Ectodermal cell (in vitro differentiated cells): ENCODE measurements around the gene XXYLT1.

Experiments
- H3K27ac ChIP-seq: 2 replicates; pipeline ENCODE4 v1.7.0; 2013; ENCODE audit warnings: mild to moderate bottlenecking, low read depth, low read length; ENCODE audit not compliant: insufficient read depth, poor library complexity, severe bottlenecking
- H3K27me3 ChIP-seq: 2 replicates; pipeline ENCODE4 v1.7.0; 2013; ENCODE audit warnings: mild to moderate bottlenecking, low read length; ENCODE audit not compliant: insufficient read depth, control insufficient read depth, poor library complexity, severe bottlenecking
- H3K36me3 ChIP-seq: one replicate; pipeline ENCODE4 v1.7.0; 2013; ENCODE audit warnings: low read length; ENCODE audit not compliant: control insufficient read depth, insufficient read depth
- H3K4me1 ChIP-seq: one replicate; pipeline ENCODE4 v1.7.0; 2013; ENCODE audit warnings: low read length; ENCODE audit not compliant: control insufficient read depth, insufficient read depth
- H3K4me3 ChIP-seq: 2 replicates; pipeline ENCODE4 v1.7.0; 2013; ENCODE audit warnings: low read depth, low read length, control low read depth; ENCODE audit not compliant: insufficient read depth
- H3K9me3 ChIP-seq: 2 replicates; pipeline ENCODE4 v1.7.0; 2013; ENCODE audit warnings: mild to moderate bottlenecking, low read length, moderate library complexity; ENCODE audit not compliant: control insufficient read depth
- WGBS, 2 experiments: methylation state at CpG; one replicate each; pipeline ENCODE4 v1.1.7; 2013; ENCODE audit warnings: missing lambda C conversion rate in 2 of 2; 5-methylcytosine and 5-hydroxymethylcytosine counted together

Gene XXYLT1

DNA sequence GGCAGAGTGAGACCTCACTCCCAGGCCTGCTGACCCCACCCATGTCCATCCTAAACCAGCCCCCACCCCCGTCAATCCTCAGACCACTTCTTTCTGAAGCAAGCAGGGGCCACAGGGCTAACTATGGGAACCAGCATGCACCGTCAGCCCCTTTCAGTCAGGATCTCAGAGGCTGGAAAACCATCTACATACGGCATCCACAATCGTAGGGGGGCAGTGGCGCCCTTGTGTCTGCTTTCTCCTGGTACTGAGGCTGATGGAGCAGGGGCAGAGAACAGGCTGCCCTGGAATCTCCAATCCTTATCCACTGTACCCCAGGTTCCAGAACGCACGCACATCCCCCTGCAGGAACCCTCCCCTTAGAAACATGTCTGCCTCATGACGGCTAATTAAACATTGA is 56.6 kb downstream of the XXYLT1 start:
- Histone ChIP-seq H3K27me3 (no peaks in the 10 kb centered on the region), H3K36me3 (no peaks in the 10 kb centered on the region), H3K27ac (no peak overlapping the region), H3K4me3 (no peak overlapping the region), H3K4me1 (peaks cover 7% of the 10 kb centered on the region), H3K9me3 (no peaks in the 10 kb centered on the region)
- WGBS, 2 experiments, result 86 to 88% methylated on average over 8 of the region's 8 CpGs

DNA sequence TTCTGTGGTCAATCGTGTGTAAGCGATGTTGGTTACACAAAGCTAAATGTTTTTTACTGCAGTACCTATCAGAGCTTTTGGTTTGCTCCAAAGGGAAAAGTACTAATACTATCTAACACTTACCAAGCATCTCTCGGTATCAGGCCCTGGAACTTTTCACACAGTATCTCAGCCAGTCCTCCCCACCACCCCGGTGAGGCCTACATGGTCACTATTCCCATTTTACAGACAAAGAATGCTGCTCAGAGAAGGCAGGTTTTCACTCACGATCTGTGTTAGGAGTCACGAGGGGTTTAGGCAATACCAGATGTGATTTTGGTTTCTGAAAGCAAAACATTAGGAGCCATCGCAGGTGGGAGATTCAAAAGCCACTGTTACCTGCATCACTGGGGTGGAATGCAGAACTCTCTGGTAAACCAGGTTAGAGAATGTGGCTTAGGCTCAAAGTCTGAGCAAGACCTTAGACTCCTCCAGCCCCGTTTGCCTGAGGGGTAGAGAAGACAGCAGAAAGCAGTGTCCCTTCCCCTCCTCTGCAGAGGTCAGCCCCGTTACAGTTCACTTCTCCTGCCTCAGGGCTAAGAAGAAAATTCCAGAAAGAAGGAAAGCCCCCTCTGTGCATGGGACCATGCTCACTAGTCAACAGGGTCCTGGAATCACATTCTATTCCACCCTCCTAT is 57.2 kb downstream of the XXYLT1 start:
- WGBS, 2 experiments, result 81 to 93% methylated on average over 8 to 9 of the region's 9 CpGs
- Histone ChIP-seq H3K27ac (no peak overlapping the region), H3K36me3 (no peaks in the 10 kb centered on the region), H3K4me3 (no peak overlapping the region), H3K4me1 (peaks cover 7% of the 10 kb centered on the region), H3K27me3 (no peaks in the 10 kb centered on the region), H3K9me3 (no peaks in the 10 kb centered on the region)

DNA sequence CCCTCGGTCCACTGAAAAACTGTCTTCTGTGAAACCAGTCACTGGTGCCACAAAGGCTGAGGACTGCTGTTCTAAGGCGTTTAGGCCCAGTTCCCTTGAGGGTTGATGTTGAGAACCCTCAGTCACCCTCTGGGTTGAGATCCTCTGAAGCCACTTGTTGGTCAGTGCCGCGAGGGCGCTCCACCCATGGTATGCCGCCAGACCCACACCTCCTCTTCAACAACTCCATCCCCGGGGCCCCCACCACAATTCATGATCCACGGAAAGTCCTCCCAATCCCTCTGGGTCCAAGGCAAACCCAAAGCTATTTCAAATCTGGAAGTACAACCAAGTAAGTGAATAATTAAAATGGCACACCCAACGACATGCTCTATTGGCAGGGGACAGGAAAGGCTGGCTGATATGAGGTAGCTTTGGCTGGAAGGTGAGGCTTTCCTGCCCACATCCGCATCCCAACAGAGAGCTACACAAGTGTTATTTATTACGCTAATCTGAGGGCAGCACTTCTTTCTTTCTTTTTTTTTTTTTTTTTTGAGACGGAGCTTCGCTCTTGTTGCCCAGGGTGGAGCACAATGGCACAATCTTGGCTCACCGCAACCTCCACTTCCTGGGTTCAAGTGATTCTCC is 58.1 kb downstream of the XXYLT1 start:
- no peaks in the 10 kb centered on the region for H3K36me3 ChIP-seq
- H3K9me3 ChIP-seq, result no peaks in the 10 kb centered on the region
- H3K4me1 ChIP-seq, result peaks cover 12% of the 10 kb centered on the region
- H3K4me3 ChIP-seq, result no peak overlapping the region
- H3K27ac ChIP-seq, result no peak overlapping the region
- no peaks in the 10 kb centered on the region for H3K27me3 ChIP-seq
- WGBS, 2 experiments, result 93 to 94% methylated on average over 13 to 14 of the region's 14 CpGs

DNA sequence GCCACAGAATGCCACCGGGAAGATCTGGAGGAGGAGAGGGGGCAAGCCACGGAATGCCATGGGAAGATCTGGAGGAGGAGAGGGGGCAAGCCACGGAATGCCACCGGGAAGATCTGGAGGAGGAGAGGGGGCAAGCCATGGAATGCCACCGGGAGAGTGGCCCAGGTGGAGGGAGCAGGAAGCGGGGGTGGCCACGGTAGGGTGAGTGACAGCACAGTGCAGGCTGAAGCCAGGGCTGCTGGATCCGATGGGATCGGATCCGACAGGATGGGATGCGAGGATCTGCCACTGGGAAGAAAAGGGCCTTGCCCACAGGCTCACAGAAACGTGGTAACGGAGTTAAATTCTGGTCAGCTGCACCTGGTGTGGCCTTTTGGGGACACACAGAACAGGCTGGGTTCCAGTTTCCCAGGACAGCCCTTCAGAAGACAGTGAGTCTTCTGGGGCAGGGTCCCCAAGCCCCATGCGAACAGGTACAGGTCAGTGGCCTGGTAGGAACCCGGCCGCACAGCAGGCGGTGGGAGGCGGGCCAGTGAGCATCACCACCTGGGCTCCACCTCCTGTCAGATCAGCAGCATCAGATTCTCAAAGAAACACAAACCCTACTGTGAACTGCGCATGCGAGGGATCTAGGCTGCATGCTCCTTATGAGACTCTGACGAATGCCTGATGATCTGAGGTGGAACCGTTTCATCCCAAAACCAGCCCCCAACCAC is 58.8 kb downstream of the XXYLT1 start:
- Histone ChIP-seq H3K9me3 (no peaks in the 10 kb centered on the region), H3K4me3 (no peak overlapping the region), H3K27ac (no peak overlapping the region), H3K4me1 (peaks cover 13% of the 10 kb centered on the region), H3K27me3 (no peaks in the 10 kb centered on the region), H3K36me3 (no peaks in the 10 kb centered on the region)
- 93 to 94% methylated on average over 22 of the region's 22 CpGs for WGBS, 2 experiments

DNA sequence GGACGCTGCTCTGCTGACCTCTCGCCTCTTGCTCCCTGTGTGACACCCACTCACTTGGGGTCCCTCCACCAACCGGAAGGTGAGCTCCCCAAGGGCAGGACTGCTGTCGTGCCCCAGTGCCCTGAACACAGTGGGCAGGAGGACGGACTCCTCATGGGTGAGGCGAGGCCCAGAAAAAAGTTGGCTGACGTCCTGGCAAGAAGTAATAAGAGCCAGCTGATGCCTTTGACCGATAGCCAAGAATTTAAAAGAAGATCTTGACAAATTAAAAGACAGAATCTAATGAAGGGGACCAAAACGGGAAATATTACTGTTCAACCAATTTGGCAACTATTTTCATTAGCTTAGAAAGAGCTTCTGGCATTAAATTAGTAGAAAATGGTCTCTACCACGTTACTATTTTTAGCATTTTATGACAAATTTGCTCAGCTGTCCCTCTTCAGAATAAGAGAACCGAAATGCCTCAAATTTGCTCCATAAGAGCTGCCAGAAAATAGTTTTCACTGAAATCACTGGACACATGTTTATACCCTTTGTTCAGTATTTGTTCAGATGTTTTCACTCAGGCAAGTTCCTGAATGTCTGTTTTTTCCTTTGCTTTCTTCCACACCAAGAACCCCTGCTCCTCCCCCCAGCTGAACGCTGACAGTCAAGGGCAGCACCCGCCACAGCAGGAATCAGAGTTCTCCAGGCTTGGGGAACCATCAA is 60.5 kb downstream of the XXYLT1 start:
- peaks cover 13% of the 10 kb centered on the region for H3K4me1 ChIP-seq
- 86% methylated on average over 13 of the region's 13 CpGs for WGBS, 2 experiments
- H3K27ac ChIP-seq, result peak overlapping the region; percentile 23
- H3K36me3 ChIP-seq, result no peaks in the 10 kb centered on the region
- H3K27me3 ChIP-seq, result no peaks in the 10 kb centered on the region
- H3K9me3 ChIP-seq, result no peaks in the 10 kb centered on the region
- no peak overlapping the region for H3K4me3 ChIP-seq

DNA sequence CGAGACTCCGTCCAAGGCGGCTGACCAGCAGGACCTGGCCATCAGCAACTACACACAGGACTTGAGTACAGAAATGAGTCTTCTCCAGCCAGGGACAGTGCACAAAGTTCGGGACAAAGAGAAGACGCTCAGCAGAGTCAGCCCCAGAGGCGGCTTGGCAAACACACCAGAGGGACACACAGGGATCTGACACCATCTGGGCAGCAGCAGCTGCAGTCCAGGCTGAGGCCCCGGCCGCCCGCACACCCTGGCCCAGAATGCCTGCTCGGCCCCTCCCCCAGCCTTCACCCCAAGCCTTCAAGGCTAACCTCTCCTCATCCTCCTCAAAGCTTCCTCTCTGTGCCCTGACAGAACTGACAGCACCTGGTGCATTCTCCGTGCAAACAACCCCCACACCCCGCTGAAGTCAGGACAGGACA is 61.1 kb downstream of the XXYLT1 start:
- WGBS, 2 experiments, result 81% methylated on average over 12 of the region's 12 CpGs
- Histone ChIP-seq H3K27ac (peak overlapping the region; percentile 23), H3K4me3 (no peak overlapping the region)

DNA sequence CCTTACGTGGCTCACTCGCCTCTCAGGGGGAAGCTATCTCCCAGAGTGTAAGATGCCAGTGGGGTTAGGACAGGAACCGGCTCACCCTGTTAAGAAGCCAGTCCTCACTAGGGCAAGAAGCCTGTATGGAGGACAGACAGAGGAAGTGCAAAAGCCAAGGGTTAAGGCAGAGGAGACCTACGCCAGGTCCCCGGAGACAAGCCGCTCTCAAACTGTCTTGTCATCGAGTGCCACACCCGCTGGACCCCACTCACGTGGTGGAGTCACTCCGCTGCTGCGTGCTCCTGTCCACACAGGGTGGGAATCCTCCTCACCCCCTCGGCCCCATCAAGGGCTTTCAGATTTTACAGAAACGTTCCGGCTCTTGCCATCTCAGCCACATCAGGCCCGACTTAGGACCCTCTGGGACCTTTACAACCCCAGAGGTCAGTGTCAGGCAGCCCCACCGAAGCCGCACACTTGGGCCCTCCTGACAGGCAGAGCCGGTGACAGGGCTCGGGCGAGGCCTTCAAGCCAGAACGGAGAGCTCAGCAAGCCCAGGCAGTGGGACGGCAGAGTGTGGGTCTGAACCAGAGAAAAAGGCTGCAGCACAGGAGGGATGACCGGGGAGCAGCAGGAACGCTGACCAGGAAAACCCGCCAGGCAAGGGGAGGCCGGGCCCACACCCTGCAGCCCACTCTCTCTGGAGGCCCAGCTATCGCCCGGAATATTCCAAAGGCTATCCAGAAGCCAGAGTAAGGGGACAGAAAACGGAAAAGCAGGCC is 61.7 kb downstream of the XXYLT1 start:
- Histone ChIP-seq H3K36me3 (no peaks in the 10 kb centered on the region), H3K27me3 (no peaks in the 10 kb centered on the region), H3K9me3 (no peaks in the 10 kb centered on the region), H3K27ac (no peak overlapping the region), H3K4me1 (peaks cover 23% of the 10 kb centered on the region), H3K4me3 (no peak overlapping the region)
- WGBS, 2 experiments, result 88 to 89% methylated on average over 29 of the region's 29 CpGs

More for the DNA sequence above, 61.1 kb downstream of the XXYLT1 start:
- H3K9me3 ChIP-seq, result no peaks in the 10 kb centered on the region
- H3K4me1 ChIP-seq, result peaks cover 18% of the 10 kb centered on the region
- H3K36me3 ChIP-seq, result no peaks in the 10 kb centered on the region
- no peaks in the 10 kb centered on the region for H3K27me3 ChIP-seq

DNA sequence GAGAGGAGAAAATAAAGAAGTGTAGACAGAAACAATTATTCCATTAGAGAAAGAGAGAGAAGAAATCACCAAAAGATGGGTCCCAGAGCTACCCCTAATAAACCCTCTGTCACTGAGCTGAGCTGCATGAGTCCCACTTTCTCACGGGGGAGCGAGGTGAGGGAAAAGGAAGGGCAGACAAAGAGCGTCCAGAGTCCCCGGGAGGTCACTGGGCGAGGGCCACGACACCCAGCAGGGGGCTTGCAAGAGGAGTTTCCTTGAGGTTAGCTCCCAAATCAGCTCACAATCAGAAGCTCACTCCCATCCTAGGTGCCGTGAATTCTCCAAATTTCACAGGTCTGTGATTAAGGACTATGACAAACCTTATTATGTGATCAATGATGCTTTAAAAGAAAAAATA is 62.3 kb downstream of the XXYLT1 start:
- no peak overlapping the region for H3K27ac ChIP-seq
- no peak overlapping the region for H3K4me3 ChIP-seq
- no peaks in the 10 kb centered on the region for H3K36me3 ChIP-seq
- H3K9me3 ChIP-seq, result no peaks in the 10 kb centered on the region
- WGBS, 2 experiments, result 81 to 85% methylated on average over 6 to 7 of the region's 7 CpGs
- H3K4me1 ChIP-seq, result peaks cover 27% of the 10 kb centered on the region
- no peaks in the 10 kb centered on the region for H3K27me3 ChIP-seq

DNA sequence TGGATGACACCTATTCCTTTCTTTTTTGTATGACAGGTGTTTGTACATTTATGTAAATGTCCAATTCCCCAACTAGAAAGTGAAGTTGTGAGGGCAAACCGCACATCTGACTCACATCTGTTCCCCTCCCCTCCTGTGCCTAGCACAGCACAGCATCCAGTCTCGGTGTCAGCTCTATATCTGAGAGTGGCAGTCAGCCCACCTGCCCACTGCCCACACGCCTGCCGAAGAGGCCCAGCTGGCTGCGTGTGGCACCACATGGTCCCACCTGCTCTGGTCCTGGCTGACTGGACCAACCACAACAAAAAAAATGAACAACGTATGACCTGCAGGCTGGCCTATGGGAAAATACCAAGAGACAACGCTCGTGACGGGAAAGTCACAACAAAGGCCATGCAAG is 62.8 kb downstream of the XXYLT1 start:
- Histone ChIP-seq H3K4me1 (peaks cover 28% of the 10 kb centered on the region), H3K27ac (no peak overlapping the region), H3K27me3 (no peaks in the 10 kb centered on the region), H3K4me3 (no peak overlapping the region), H3K9me3 (no peaks in the 10 kb centered on the region), H3K36me3 (no peaks in the 10 kb centered on the region)
- WGBS, 2 experiments, result 83 to 87% methylated on average over 9 of the region's 9 CpGs
